MV-4-11 (cell line): Measurements from ENCODE around the gene ATP11A.

Source experiments
- DNase-seq: peaks from one replicate; lab custom pipeline; 2025; lab: John Stamatoyannopoulos, UW

Gene ATP11A

GRCh38 chr13:112931028-112931934, 241.4 kb downstream of the ATP11A start:
- no peak for DNase-seq

GRCh38 chr13:112932971-112933370, 243.1 kb downstream of the ATP11A start:
- no peak for DNase-seq

GRCh38 chr13:112933649-112934048, 243.8 kb downstream of the ATP11A start:
- DNase-seq = no peak

GRCh38 chr13:112934078-112934477, 244.2 kb downstream of the ATP11A start:
- no peak for DNase-seq
